Osteoblast (primary cell): ENCODE measurements around the gene USP34. TPM values are rescaled to one million over a fixed set of nuclear protein-coding genes. Genes with fewer than 3 reads are reported as not detected.

Source experiments
- DNase-seq: peaks from one replicate; pipeline ENCODE4 v3.0.0; 2011; ENCODE audit warnings: low spot score, mixed read lengths; ENCODE audit not compliant: insufficient read length; ENCODE audit errors: missing footprints
- H2AFZ ChIP-seq: 2 replicates; pipeline ENCODE4 v1.6.0; 2011; ENCODE audit warnings: mild to moderate bottlenecking, low read length
- H3K27ac ChIP-seq: 2 replicates; pipeline ENCODE4 v1.5.1; 2011; ENCODE audit warnings: mild to moderate bottlenecking, low read depth, low read length, moderate library complexity
- H3K27me3 ChIP-seq: 2 replicates; pipeline ENCODE4 v1.6.0; 2012; ENCODE audit warnings: mild to moderate bottlenecking, control low read depth, inconsistent platforms, low read length, moderate library complexity; ENCODE audit not compliant: insufficient read depth
- H3K36me3 ChIP-seq: 2 replicates; pipeline ENCODE4 v1.5.1; 2011; ENCODE audit warnings: mild to moderate bottlenecking, low read length, control low read depth, moderate library complexity; ENCODE audit not compliant: insufficient read depth
- H3K4me1 ChIP-seq: 2 replicates; pipeline ENCODE4 v1.5.1; 2011; ENCODE audit warnings: mild to moderate bottlenecking, low read length, control low read depth, moderate library complexity; ENCODE audit not compliant: insufficient read depth
- H3K4me2 ChIP-seq: 2 replicates; pipeline ENCODE4 v1.6.0; 2011; ENCODE audit warnings: mild to moderate bottlenecking, low read length; ENCODE audit not compliant: insufficient read depth
- H3K4me3 ChIP-seq: fragments of 200-600 bp; sonication (generic); 3 replicates; pipeline ENCODE4 v1.5.1; 2012; ENCODE audit warnings: mild to moderate bottlenecking, low read length, inconsistent platforms; ENCODE audit not compliant: insufficient read depth
- H3K79me2 ChIP-seq: 2 replicates; pipeline ENCODE4 v1.6.0; 2012; ENCODE audit warnings: mild to moderate bottlenecking, low read length, control low read depth, inconsistent platforms; ENCODE audit not compliant: insufficient read depth
- H3K9me3 ChIP-seq: 2 replicates; pipeline ENCODE4 v1.5.1; 2011; ENCODE audit warnings: low read depth, low read length, control low read depth
- H4K20me1 ChIP-seq: 2 replicates; pipeline ENCODE4 v1.6.0; 2012; ENCODE audit warnings: mild to moderate bottlenecking, low read length, control low read depth; ENCODE audit not compliant: insufficient read depth
- total RNA-seq: library from RNA; depleted of rRNA; stranded (reverse); fragments of >200 nt; gene quantifications from 2 replicates; pipeline ENCODE4 v1.2.3, GENCODE V29; 2012
- TF ChIP-seq, protein P1 (sequence below): IDR thresholded peaks from 2 replicates; pipeline ENCODE4 v1.5.1; 2011; ENCODE audit warnings: mild to moderate bottlenecking, low read depth, low read length, moderate library complexity; ENCODE audit errors: extremely low read depth

Gene USP34
- total RNA-seq, 1 donor, result 152 TPM

DNA sequence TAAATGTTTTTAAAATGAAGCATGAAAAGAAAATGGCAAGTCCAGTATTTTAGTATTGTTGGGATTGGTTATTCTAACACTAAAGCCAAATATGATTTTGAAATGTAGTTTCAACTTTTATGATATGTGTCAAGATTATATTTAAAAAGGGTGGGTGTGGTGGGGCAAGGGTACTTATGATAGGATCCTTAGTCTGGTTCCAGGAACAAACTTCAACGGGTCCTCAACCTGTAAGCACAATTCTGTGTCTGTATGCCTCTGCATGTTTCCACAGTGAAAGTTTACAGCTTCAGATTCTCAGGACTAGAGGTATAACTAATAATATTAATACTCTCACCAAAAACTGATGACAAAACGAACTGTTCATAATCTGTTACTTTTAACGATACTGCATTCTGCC is 5.8 kb downstream of the USP34 start:
- Histone ChIP-seq H3K4me2 (no peak overlapping the region), H3K9me3 (no peaks in the 10 kb centered on the region), H3K79me2 (peaks cover 100% of the 10 kb centered on the region), H3K27me3 (no peaks in the 10 kb centered on the region), H3K36me3 (peaks cover 5% of the 10 kb centered on the region), H4K20me1 (peaks cover 52% of the 10 kb centered on the region), H3K27ac (no peak overlapping the region), H3K4me1 (peaks cover 5% of the 10 kb centered on the region), H3K4me3 (no peak overlapping the region), H2AFZ (no peak overlapping the region)
- no peak for DNase-seq
- TF ChIP-seq, protein P1, sequence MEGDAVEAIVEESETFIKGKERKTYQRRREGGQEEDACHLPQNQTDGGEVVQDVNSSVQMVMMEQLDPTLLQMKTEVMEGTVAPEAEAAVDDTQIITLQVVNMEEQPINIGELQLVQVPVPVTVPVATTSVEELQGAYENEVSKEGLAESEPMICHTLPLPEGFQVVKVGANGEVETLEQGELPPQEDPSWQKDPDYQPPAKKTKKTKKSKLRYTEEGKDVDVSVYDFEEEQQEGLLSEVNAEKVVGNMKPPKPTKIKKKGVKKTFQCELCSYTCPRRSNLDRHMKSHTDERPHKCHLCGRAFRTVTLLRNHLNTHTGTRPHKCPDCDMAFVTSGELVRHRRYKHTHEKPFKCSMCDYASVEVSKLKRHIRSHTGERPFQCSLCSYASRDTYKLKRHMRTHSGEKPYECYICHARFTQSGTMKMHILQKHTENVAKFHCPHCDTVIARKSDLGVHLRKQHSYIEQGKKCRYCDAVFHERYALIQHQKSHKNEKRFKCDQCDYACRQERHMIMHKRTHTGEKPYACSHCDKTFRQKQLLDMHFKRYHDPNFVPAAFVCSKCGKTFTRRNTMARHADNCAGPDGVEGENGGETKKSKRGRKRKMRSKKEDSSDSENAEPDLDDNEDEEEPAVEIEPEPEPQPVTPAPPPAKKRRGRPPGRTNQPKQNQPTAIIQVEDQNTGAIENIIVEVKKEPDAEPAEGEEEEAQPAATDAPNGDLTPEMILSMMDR, result no peak

DNA sequence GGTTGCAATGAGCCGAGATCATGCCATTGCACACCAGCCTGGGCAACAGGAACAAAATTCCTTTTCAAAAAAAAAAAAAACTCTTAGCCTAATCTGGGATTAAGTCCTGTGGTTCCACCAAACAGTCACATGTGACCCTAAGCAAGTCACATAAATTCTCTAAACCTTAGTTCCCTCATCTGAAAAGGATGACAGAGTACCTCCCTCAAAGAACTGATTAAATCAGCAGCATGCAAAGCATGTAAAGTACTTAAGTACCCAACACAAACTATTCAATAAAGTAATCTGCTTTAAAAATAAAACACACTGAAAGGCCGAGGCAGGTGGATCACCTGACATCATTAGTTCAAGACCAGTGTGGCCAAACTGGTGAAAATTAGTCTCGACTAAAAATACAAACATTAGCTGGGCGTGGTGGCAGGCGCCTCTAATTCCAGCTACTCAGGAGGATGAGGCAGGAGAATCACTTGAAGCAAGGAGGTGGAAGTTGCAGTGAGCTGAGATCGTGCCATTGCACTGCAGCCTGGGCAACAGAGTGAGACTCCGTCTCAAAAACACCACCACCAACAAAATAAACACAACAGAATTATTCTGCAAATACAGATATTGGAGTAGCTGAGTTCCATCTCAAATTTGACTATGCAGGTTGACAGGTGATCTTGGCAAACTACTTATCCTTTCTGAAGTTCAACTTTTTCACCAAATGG is 7.0 kb downstream of the USP34 start:
- no peak for DNase-seq
- no peak overlapping the region for H3K4me2 ChIP-seq
- peaks cover 100% of the 10 kb centered on the region for H3K79me2 ChIP-seq
- H3K27me3 ChIP-seq, result no peaks in the 10 kb centered on the region
- no peak overlapping the region for H2AFZ ChIP-seq
- peaks cover 5% of the 10 kb centered on the region for H3K36me3 ChIP-seq
- H3K4me3 ChIP-seq, result no peak overlapping the region
- peaks cover 50% of the 10 kb centered on the region for H4K20me1 ChIP-seq
- no peaks in the 10 kb centered on the region for H3K9me3 ChIP-seq
- H3K4me1 ChIP-seq, result peaks cover 10% of the 10 kb centered on the region
- H3K27ac ChIP-seq, result no peak overlapping the region
- TF ChIP-seq, protein P1, result no peak

DNA sequence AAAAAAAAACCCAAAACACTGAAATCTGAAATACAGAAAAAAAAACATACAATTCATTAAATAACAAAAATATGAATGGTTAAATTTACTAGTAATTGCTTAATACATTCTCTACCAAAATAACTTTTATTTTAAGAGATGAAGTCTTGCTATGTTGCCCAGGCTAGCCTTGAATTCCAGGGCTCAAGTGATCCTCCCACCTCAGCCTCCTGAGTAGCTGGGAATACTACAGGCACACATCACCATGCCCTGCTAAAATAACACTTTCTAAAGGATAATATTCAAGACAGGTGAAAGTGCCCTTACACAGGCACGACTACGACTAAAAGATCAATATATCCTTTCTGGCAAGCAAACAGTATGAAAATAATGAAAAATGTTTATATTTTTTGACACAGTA is 9.5 kb downstream of the USP34 start:
- Histone ChIP-seq H3K9me3 (no peaks in the 10 kb centered on the region), H3K27ac (no peak overlapping the region), H3K27me3 (no peaks in the 10 kb centered on the region), H4K20me1 (peaks cover 62% of the 10 kb centered on the region), H3K36me3 (peaks cover 5% of the 10 kb centered on the region), H3K79me2 (peaks cover 98% of the 10 kb centered on the region), H3K4me3 (no peak overlapping the region), H2AFZ (no peak overlapping the region), H3K4me1 (peaks cover 10% of the 10 kb centered on the region), H3K4me2 (no peak overlapping the region)
- no peak for DNase-seq
- TF ChIP-seq, protein P1, result no peak

DNA sequence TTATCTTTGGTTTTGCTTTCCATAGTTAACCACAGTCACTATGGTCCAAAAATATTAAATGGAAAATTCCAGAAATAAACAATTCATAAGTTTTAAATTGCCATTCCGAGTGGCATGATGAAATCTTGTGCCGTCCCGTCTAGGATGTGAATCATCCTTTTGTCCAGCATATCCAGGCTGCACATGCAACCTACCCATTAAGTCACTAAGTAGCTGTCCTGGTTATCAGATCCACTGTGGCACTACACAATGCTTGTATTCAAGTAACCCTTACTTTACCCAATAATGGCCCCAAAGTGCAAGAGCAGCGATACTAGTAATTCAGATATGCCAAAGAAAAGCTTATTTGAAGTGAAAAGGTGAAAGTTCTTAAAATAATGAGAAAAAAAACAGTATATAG is 10.7 kb downstream of the USP34 start:
- TF ChIP-seq, protein P1, result no peak
- Histone ChIP-seq H2AFZ (no peak overlapping the region), H3K9me3 (no peaks in the 10 kb centered on the region), H3K4me3 (no peak overlapping the region), H3K4me2 (peak overlapping the region; percentile 9), H3K4me1 (peaks cover 10% of the 10 kb centered on the region), H3K79me2 (peaks cover 98% of the 10 kb centered on the region), H3K27me3 (no peaks in the 10 kb centered on the region), H4K20me1 (peaks cover 64% of the 10 kb centered on the region), H3K36me3 (peaks cover 3% of the 10 kb centered on the region), H3K27ac (peak overlapping the region; percentile 69)
- DNase-seq, result peak; percentile 75
